Gastrocnemius medialis (tissue), 4 donors: Measurements from ENCODE around the gene CCNT2. TPM values are rescaled to one million over a fixed set of nuclear protein-coding genes. Genes with fewer than 3 reads are reported as not detected.

Experiments used
- ATAC-seq, 2 donors: fragments of 150-250 bp; one replicate each; pipeline ENCODE4 v1.9.1; 2016
- DNase-seq, 2 donors: peaks; one replicate each; pipeline ENCODE4 v3.0.0-alpha.2; 2019
- H3K27ac ChIP-seq, 4 donors: fragments of 200-600 bp; sonication (generic); 1 replicate in 1 of 4; 2 replicates in 3 of 4; pipeline ENCODE4 v1.5.1; 2016 to 2018; ENCODE audit warnings: mild to moderate bottlenecking in 2 of 4, moderate library complexity in 1 of 4
- H3K27me3 ChIP-seq, 3 donors: fragments of 200-600 bp; sonication (generic) in 2 of 3; 1 replicate in 1 of 3; 2 replicates in 2 of 3; pipeline versions ENCODE4 v1.5.1 to v1.6.0; 2016 to 2019; ENCODE audit warnings: mild to moderate bottlenecking in 1 of 3, moderate library complexity in 1 of 3
- H3K36me3 ChIP-seq, 2 donors: fragments of 200-600 bp; sonication (generic) in 1 of 2; one replicate each; pipeline ENCODE4 v1.5.1; 2017 to 2018
- H3K4me1 ChIP-seq, 2 donors: fragments of 200-600 bp; sonication (generic) in 1 of 2; one replicate each; pipeline ENCODE4 v1.5.1; 2016 to 2017; ENCODE audit warnings: mild to moderate bottlenecking in 2 of 2
- H3K4me3 ChIP-seq, 4 donors: fragments of 200-600 bp; sonication (generic) in 3 of 4; 1 replicate in 1 of 4; 2 replicates in 3 of 4; pipeline ENCODE4 v1.5.1; 2016 to 2019; ENCODE audit warnings: mild to moderate bottlenecking in 2 of 4
- H3K9me3 ChIP-seq, 3 donors: fragments of 200-600 bp; sonication (generic) in 2 of 3; 1 replicate in 1 of 3; 2 replicates in 2 of 3; pipeline ENCODE4 v1.5.1; 2016 to 2019
- CTCF ChIP-seq, 5 experiments: fragments of 450-650 bp in 3 of 5; fragments of 200-600 bp in 2 of 5; sonication (generic) in 2 of 5; IDR thresholded peaks in 4 of 5; conservative IDR thresholded peaks in 1 of 5; 1 replicate in 4 of 5; 2 replicates in 1 of 5; pipeline ENCODE4 v1.5.1; 2016 to 2019; ENCODE audit warnings: antibody characterized with exemption in 5 of 5, mild to moderate bottlenecking in 3 of 5, moderate library complexity in 3 of 5
- POLR2A ChIP-seq, 2 donors: fragments of 450-650 bp; IDR thresholded peaks; one replicate each; pipeline ENCODE4 v1.6.1; 2017; ENCODE audit warnings: antibody characterized with exemption in 2 of 2, mild to moderate bottlenecking in 2 of 2, moderate library complexity in 2 of 2
- in situ Hi-C, 4 donors: fragments of 200-750 bp; cut with MboI; loops; one replicate each; pipeline versions ENCODE4 v1.15.0 to v1.8.0; 2017; ENCODE audit warnings: low sequenced_read_pairs in 4 of 4
- intact Hi-C: fragments of 100-400 bp; cut with DNase I; formaldehyde crosslinking; loops from one replicate; pipeline ENCODE4 v1.15.1; 2023; ENCODE audit warnings: low total_unique reads
- total RNA-seq, 4 donors: library from RNA; depleted of rRNA; stranded (reverse); fragments of >200 nt; gene quantifications; one replicate each; pipeline versions ENCODE4 v1.1.0 to v1.2.3, GENCODE V29; 2016

Gene CCNT2
- total RNA-seq, 4 donors from 2014 or later: 11.6 to 28.4 (median 18.6) TPM

- Histone ChIP-seq H3K9me3 (no peaks in the 10 kb centered on the region), H3K27ac (no peak overlapping the region), H3K27me3 (no peaks in the 10 kb centered on the region), H3K4me1 (no peaks in the 10 kb centered on the region), H3K4me3 (no peak overlapping the region), H3K36me3 (no peaks in the 10 kb centered on the region)
- DNase-seq (no peak), ATAC-seq (no peak)
- intact Hi-C loops (no loop called here), in situ Hi-C loops (no loop called here)
- TF ChIP-seq CTCF (IDR thresholded peaks at IDR 0.05 in 4 of 5, conservative IDR thresholded peaks at IDR 0.05 in 1 of 5): no peak
- no peak for TF ChIP-seq POLR2A (IDR thresholded peaks at IDR 0.05)
These were observed 64.0 kb downstream of the CCNT2 start for GRCh38 chr2:134982603-134983002.

GRCh38 chr2:134985061-134985460 lies 66.4 kb downstream of the CCNT2 start:
- in situ Hi-C loops: no loop called here
- intact Hi-C loops: loop anchor here (5.0 kb wide), 1 partner anchor 727 kb away; no protein-coding TSS in a partner anchor
- TF ChIP-seq CTCF (IDR thresholded peaks at IDR 0.05 in 4 of 5, conservative IDR thresholded peaks at IDR 0.05 in 1 of 5): no peak
- no peak for TF ChIP-seq POLR2A (IDR thresholded peaks at IDR 0.05)
- no peaks in the 10 kb centered on the region for H3K9me3 ChIP-seq
- DNase-seq (no peak), ATAC-seq (no peak)
- no peak overlapping the region for H3K4me3 ChIP-seq
- no peak overlapping the region for H3K27ac ChIP-seq
- H3K4me1 ChIP-seq: no peaks in the 10 kb centered on the region
- no peaks in the 10 kb centered on the region for H3K36me3 ChIP-seq
- no peaks in the 10 kb centered on the region for H3K27me3 ChIP-seq

- DNase-seq: no peak
- in situ Hi-C loops (no loop called here), intact Hi-C loops (loop anchor here (5.0 kb wide), 1 partner anchor 723 kb away; no protein-coding TSS in a partner anchor)
- no peak overlapping the region for H3K4me3 ChIP-seq
- no peaks in the 10 kb centered on the region for H3K9me3 ChIP-seq
- H3K4me1 ChIP-seq: no peaks in the 10 kb centered on the region
- no peak for ATAC-seq
- TF ChIP-seq POLR2A (IDR thresholded peaks at IDR 0.05) (no peak), CTCF (IDR thresholded peaks at IDR 0.05 in 4 of 5, conservative IDR thresholded peaks at IDR 0.05 in 1 of 5) (peak in 2 of 5 experiments; percentile 22 to 42)
- H3K27me3 ChIP-seq: no peaks in the 10 kb centered on the region
- no peaks in the 10 kb centered on the region for H3K36me3 ChIP-seq
- no peak overlapping the region for H3K27ac ChIP-seq
These were observed 70.5 kb downstream of the CCNT2 start for GRCh38 chr2:134988994-134989605.

- Histone ChIP-seq H3K36me3 (no peaks in the 10 kb centered on the region), H3K27me3 (no peaks in the 10 kb centered on the region), H3K27ac (no peak overlapping the region), H3K9me3 (no peaks in the 10 kb centered on the region), H3K4me3 (no peak overlapping the region), H3K4me1 (peaks cover 0 to 6% of the 10 kb centered on the region in 2 donors)
- intact Hi-C loops: no loop called here
- ATAC-seq (no peak), DNase-seq (no peak)
- TF ChIP-seq POLR2A (IDR thresholded peaks at IDR 0.05) (no peak), CTCF (IDR thresholded peaks at IDR 0.05 in 4 of 5, conservative IDR thresholded peaks at IDR 0.05 in 1 of 5) (no peak)
- in situ Hi-C loops: loop anchor here in 1 of 4 donors (10.0 kb wide), 1 partner anchor 705 kb away; no protein-coding TSS in a partner anchor
These were observed 80.9 kb downstream of the CCNT2 start for GRCh38 chr2:134999521-134999920.
